Sciatic nerve (tissue), 2 donors: ENCODE measurements around the gene TDRD15. TPM values are rescaled to one million over a fixed set of nuclear protein-coding genes. Genes with fewer than 3 reads are reported as not detected.
"Not testable (repeated sequence)": the region's sequence is repeated elsewhere in the genome, so short reads cannot be mapped to it uniquely, and the experiment has no call there.

ENCODE experiments used
- ATAC-seq: fragments of 200-7000 bp; cut with Tn5 transposase; one replicate; pipeline ENCODE4 v1.9.1; 2020; ENCODE audit warnings: mild to moderate bottlenecking, moderate library complexity
- DNase-seq: peaks from one replicate; pipeline ENCODE4 v3.0.0-alpha.2; 2020; ENCODE audit warnings: low spot score
- intact Hi-C: fragments of 100-400 bp; cut with DNase I; formaldehyde crosslinking; loops from one replicate; pipeline ENCODE4 v1.14.2; 2022
- total RNA-seq: library from RNA; stranded (reverse); fragmentation: NEBNext Ultra II Directional; extraction: Animal tissue kit (Norgen Biotek cat#: 25700); gene quantifications from one replicate; pipeline ENCODE4 v1.2.1, GENCODE V29; 2021
- donor health status: DM: no; HTN: no; CAD: no.
- donor health status: DM: no; HTN: no; CAD: no.

Gene TDRD15
- total RNA-seq, 1 donor from 2014 or later: 0.13 TPM

DNA sequence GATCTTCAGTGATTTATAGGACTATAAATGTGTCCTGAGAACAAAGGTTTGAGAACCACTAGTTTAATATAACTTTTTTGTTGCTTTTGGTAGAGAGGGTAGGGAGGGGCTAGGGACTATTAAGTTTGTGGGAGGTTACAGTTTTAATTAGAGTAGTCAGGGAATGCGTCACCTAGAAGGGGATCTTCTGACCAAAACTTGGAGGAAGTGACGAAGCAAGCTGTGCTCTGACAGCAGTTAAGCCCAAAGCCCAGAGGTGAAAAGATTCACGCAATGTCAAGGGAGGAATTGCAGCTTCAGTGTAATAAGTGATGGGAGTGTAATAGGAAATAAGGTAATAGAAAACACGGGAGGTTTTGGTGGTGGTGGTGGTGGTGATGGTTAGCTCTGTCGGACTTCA, 8.1 kb downstream of the TDRD15 start:
- intact Hi-C loops: no loop called here
- no peak for ATAC-seq
- no peak for DNase-seq

DNA sequence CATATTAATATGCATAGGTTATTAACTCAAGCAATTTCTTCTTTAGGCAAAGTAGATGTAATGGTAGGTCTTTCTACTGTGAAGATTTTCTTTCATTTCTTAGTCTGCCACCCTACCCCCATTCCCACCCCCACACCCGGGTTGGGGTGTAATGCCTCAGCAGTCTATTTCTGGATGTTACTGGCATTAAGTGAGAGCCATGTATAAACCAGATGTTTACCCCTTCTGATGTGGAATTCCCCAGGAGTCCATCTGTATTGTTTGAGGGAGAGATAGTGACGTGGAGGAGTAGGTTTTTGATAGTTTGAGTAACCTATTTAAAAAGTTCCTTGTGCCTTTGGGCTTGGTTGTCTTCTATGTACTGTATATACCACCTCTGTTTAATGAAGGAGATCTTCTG, 11.8 kb downstream of the TDRD15 start:
- intact Hi-C loops: no loop called here
- ATAC-seq: no peak
- no peak for DNase-seq

DNA sequence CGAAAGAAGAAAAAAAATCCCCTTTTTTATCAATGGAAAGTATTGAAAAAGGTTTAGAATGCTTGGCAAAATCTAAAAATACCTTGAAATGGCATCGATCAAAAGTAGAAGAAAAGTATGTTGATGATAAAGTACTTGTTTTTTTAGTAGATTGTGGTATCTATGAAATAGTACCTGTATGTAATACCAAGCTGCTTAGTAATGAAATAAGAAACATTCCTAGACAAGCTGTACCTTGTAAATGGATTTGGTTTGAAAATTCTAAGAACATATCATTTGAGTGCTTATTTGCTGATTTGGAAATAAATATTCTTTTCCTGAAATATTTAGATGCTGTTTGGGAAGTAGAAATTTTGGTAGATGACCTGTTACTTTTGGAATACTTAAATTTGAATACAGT, 18.4 kb downstream of the TDRD15 start:
- intact Hi-C loops: no loop called here
- DNase-seq: no peak

DNA sequence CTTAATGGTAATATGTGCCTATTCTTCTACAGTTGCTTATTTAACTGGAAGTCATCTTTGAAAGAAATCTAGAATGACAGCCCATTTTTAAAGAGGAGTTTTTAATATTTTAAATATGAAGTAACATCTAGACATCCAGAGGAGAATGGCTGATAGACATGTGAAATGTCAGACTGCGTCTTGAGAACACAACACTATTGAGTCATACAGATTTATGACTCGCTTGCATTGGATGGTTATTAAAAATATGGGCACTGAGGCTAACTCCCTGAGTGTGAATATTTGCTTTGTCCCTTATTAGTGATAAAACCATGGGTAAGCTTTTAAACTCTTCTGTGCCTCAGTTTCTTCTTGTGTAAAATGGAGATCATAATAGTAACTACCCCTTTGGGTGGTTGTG, 22.9 kb downstream of the TDRD15 start:
- intact Hi-C loops: no loop called here
- ATAC-seq (no peak), DNase-seq (no peak)

More for the DNA sequence above, 18.4 kb downstream of the TDRD15 start:
- ATAC-seq: no peak

DNA sequence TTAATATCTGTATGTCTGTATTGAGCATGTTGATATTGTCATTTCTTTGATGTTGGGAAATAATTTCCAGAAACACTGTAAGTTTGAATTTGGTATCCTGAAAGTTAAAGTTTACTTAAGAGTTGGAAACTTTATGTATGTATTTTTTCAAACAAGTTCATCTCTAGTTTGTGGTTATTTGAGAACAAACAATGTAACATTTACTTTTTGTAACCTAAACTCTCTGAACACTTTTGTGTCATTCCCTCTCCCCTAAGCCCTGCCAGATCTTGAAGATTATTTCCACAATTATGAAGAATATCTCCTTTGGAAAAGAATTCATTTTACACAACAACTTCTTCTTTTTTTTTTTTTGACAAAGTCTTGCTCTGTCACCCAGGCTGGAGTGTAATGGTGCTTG, 24.9 kb downstream of the TDRD15 start:
- intact Hi-C loops: no loop called here
- DNase-seq (no peak), ATAC-seq (no peak)

DNA sequence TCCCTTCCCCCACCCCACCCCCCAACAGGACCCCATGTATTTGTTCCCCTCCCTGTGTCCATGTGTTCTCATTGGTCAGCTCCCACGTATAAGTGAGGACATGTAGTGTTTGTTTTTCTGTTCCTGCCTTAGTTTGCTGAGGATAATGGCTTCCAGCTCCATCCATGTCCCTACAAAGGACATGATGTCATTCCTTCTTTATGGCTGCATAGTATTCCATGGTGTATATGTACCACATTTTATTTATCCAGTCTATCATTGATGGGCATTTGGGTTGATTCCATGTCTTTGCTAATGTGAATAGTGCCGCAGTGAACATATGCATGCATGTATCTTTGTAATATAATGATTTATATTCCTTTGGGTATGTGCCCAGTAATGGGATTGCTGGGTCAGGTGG, 27.5 kb downstream of the TDRD15 start:
- DNase-seq, ATAC-seq, intact Hi-C loops: not testable (repeated sequence)

DNA sequence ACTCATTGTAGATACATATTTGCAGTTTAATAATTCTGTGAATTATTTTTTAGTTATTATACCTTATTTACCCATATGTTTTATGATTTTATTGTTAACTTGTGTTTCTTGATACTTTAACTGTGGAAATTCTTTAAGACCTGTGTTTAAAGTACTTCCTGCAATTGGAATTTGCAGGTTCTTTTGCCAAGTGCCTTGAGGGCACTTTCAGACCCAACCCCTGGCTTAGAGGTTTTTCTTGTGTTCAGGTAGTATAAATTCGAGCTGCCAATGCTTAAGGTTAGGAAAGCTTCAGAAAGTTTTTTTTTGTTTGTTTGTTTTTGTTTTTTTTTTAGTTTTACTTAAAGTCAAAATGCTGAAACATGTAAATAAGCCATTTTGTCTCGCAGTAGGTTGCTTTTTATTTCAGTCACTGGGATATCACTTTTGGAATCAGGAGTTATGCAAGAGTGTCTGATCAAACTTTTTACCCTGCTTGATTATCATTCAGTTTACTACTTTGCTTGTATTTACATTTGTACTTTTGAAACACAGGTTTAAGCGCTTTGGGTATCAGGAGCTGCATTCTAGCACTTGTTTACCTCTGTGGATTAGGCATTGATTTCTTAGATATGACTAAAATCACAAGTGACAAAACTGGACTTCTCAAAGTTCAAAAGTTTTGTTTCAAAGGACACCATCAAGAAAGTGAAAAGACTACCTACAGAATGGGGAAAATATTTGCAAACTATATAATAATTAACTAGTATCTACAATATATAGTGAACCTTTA, 31.8 kb downstream of the TDRD15 start:
- ATAC-seq: no peak
- intact Hi-C loops: no loop called here
- DNase-seq: no peak

DNA sequence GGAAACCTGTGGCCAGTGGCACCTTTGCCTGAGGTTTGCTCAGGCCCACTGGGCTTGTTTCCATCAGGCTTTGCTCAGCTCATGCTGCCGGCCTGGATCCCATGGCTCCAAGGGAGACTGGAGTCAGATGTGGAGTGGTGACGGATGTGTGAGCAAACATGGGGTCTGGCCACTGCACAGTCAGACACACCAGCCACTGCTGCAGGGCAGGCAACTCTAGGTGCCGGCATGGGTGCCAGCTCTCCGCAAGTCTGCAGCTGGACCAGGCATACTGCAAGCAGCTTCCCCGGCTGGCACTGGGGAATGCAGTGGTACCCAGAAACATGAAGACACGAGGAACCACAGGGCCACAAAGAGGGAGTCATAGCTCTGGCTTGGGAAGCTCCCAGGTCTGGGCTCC, 37.4 kb downstream of the TDRD15 start:
- intact Hi-C loops: no loop called here

DNA sequence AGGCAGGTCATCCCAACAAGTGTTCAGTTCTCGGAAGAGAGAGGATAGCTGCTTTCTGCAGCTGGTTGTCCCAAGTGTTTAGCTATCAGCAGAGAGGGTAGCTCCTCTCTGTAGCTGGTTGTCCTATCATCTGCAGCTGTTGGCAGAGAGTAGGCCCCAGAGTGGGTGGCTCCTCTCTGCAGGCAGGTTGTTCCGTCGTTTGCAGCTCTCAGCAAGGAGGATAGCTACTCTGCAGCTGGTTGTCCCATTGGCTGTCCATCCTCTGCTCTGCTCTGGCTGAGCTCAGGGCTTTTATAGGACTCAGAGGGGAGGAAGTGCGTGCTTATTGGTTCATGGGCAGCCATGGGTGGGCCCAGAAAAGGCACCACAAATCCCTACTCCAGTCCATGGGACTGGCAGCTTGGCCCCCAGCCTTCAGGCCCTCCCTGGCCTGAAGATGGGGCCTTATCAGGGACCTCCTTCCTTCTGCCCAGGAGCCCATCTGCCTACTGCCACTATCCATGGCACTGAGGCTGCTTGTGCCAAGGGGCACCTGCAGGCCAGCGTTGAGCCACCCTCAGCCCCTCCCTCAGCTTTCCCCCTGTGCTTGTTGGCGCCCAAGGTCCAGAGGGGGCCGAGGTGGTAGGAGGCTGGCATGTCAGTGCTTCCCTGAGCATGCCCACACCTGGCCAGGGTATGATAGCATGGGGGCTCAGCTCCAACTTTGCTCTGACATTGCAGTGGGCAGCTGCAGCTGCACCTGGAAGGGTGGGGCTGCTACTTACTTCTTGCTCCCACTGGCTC, 38.3 kb downstream of the TDRD15 start:
- no peak for DNase-seq
- intact Hi-C loops: no loop called here
- no peak for ATAC-seq

More for the DNA sequence above, 37.4 kb downstream of the TDRD15 start:
- DNase-seq (no peak), ATAC-seq (no peak)

DNA sequence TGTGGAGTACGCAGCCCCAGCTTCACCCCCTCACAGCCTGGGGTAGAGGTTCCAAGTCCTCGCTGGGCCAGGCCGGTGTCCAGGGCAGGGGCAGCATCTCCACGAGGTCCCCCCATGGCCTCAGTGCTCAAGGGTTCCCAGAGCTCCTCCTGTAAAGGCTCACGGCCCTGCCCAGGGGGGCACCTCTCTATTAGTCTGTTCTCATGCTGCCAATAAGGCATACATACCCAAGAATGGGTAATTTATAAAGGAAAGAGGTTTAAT, 38.8 kb downstream of the TDRD15 start:
- DNase-seq (no peak), ATAC-seq (no peak)
- intact Hi-C loops: no loop called here

DNA sequence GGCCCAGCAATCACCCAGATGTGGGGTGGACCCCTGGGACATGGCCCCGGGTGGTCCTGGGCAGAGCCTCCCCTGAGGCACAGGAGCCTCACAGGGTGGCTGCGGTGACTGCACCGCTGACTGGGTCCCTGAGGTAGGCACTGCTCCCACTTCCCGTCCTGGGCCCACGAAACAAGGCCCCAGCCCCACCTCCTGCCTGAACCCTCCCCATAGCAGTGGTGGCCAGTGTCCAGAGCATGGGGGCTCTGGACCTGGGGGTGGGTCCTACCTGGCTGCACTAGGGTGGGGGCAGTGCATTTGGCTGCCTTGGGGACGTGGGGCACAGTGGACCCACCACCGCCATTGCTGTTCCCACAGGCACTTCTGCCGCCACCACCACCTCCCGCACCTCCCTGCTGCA, 39.4 kb downstream of the TDRD15 start:
- DNase-seq (no peak), ATAC-seq (no peak)
- intact Hi-C loops: no loop called here

DNA sequence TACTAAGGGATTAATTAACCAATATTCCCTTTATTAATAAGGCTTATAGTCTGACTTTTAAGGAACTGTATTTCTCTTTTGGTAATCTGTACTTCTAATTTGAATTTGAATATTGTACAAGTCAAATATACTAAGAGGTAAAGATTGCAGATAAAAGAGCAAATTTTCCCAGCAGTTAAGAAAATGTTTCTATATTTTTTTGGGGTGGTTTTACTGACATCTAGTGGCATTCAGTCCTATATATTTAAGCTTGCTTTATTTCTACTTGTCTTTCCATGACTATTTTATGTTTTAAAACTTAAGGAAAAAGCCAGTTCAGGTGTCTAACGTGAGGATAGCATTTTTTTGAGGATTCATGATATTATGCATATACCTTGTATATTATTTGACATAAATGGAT, 41.6 kb downstream of the TDRD15 start:
- intact Hi-C loops: no loop called here
- no peak for ATAC-seq

DNA sequence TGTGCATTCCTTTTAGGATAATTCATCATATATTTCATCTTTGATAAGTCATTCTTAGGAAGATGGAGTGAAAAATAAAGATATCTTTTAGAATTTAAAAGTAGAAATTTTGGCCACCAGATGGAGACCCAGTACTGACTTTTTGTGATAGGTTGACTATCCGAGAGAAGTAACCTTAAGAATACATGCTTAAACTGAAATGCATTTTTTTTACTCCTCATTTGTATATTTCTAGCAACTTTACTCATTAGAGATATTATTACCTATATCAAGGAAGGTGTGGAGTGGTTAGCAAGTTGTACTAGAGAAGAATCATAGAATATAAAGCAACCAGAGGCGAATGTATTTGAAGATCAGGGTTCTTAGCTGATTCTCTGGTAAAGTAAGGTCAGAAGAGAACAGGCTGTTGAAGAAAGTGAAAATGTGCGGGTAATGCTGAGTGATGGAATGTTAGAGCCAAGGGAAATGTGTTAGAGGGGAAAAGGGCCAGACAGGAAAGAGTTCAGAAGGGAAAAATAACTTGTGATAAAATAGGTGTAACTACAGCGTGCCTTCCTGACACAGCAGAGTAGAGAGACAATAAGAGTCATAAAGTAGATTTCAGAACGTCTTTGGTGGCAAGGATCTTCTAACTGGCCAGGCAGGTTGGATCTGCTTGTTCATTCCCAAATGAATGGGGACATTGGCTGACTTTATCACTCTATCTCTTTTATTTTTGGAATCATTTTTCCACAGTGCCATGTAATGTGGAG, 52.3 kb downstream of the TDRD15 start:
- DNase-seq: no peak
- ATAC-seq: peak; percentile 39
- intact Hi-C loops: loop anchor here (5.0 kb wide), 1 partner anchor 141 kb away; no protein-coding TSS in a partner anchor

More for the DNA sequence above, 41.6 kb downstream of the TDRD15 start:
- no peak for DNase-seq

DNA sequence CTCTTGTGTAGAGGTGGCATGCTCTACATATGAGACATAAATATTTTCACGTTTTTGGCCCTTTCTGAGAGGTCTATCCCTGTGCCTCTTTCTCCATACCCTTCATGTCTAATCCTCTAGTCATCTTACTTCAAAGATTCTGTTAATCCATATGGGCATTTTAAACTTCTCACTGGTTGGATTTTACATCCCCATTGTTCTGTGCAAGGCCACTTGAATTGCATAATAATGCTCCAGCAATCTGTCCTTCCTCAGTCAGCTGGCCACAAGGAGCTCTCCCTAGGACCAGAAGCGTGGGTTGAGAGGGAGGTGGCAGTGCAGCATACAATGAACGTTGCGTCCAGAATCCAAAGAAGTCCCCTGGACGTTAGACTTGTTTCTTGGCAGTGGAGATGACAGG, 58.2 kb downstream of the TDRD15 start:
- DNase-seq: no peak
- ATAC-seq: no peak
- intact Hi-C loops: no loop called here

DNA sequence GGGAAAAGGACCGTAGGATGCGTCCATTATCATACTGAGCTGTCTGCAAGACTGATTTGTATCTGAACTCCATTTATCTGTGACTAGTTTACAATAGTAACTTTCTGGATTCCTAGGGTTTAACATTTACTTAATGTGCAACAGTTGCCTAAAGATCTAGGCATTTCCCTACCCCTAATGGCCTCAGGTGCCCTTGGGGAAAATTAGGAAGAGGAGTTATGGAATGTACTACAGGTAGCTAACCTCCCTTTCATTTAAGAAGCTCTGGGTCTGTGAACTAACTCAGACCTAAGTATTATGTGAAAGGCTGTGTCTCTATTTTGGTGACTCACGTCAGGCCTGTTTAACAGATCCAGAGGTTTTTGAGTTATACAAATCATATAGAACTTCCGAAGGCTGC, 59.5 kb downstream of the TDRD15 start:
- DNase-seq (no peak), ATAC-seq (no peak)
- intact Hi-C loops: no loop called here

DNA sequence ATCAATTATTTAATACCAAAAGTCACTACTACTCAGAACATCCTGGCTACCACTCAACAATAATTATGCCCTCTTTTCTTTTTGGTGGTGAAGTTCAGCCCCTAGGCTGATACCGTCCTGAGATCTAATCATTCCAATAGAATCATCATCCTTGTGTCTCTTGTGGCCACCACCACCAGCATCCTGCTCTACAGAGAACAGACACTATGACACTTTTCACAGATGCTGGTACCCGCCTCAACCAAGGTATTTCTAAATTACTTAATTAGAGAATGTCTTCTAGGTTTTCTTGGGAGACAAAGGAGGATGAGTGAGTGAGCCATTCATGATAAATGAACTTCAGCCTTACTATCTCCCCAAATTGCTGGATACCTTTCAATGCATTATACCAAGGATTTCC, 60.0 kb downstream of the TDRD15 start:
- intact Hi-C loops: no loop called here
- ATAC-seq: no peak

DNA sequence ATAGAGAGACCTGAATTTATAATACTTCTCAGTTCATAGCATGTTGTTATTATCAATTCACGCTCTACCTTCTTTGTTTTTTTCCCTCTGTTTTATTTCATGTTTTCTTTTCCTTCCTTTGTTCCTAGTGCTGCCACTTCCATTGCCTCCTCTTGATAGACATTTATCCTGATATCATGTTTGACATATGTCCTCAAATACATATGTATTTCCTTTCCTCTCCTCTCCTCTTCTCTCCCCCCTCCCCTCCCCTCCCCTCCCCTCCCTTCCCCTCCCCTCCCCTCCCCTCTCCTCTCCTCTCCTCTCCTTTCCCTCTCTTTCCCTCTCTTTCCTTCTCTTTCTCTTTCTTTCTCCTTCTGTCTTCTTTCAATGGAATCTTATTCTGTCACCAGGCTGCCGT, 67.8 kb downstream of the TDRD15 start:
- no peak for ATAC-seq
- intact Hi-C loops: no loop called here
- no peak for DNase-seq

More for the DNA sequence above, 60.0 kb downstream of the TDRD15 start:
- DNase-seq: no peak
